Stimulated activated naive CD4-positive, alpha-beta T cell treated with Interleukin-2 at 50 U/mL for 16 hours (primary cell): ENCODE results near the gene NTSR2.
"Not testable (repeated sequence)": the region's sequence is repeated elsewhere in the genome, so short reads cannot be mapped to it uniquely, and the experiment has no call there.

ENCODE experiments used
- DNase-seq: peaks from one replicate; lab custom pipeline; 2025; lab: John Stamatoyannopoulos, UW

NTSR2 gene

DNA sequence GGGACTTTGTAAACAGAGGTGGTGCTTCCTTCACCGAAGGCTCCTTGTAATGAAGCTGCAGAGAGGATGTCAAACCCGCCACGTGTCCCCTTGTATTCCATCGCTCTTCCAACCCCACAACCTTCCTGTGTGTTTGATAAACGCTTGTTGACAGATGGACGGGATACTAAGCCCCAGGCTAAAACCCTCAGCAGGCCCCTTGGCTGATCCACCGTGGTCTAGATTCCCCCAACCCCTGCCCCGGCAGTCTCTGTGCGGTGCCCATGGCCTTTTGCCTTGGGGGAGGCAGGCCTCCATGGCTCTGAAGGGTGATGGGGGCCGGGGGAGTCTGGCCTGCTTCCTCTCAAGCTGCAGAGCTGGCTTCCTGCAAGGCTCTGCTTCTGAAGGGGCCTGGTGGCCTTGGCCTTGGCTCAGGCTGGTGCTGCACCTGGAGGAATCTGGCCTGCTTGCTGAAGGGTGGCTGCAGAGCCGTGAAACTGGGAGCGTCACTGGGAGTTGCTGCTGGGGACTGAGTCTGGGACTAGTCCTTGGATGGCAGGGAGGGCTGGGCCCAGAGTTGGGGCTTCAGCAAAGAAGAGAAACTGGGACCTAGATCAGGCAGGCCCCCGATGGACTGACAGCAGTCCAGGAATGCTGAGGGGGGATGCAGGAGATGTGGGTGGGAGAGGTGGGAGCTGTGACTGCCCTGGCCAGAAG is 9.6 kb upstream of the NTSR2 start:
- no peak for DNase-seq

GRCh38 chr2:11679016-11679415 is 9.0 kb upstream of the NTSR2 start:
- no peak for DNase-seq

- DNase-seq: no peak
Observed at GRCh38 chr2:11678306-11678960, 8.4 kb upstream of the NTSR2 start.

- DNase-seq: no peak
Observed at GRCh38 chr2:11677136-11678055, 7.4 kb upstream of the NTSR2 start.

GRCh38 chr2:11676640-11677039 is 6.6 kb upstream of the NTSR2 start:
- no peak for DNase-seq

DNA sequence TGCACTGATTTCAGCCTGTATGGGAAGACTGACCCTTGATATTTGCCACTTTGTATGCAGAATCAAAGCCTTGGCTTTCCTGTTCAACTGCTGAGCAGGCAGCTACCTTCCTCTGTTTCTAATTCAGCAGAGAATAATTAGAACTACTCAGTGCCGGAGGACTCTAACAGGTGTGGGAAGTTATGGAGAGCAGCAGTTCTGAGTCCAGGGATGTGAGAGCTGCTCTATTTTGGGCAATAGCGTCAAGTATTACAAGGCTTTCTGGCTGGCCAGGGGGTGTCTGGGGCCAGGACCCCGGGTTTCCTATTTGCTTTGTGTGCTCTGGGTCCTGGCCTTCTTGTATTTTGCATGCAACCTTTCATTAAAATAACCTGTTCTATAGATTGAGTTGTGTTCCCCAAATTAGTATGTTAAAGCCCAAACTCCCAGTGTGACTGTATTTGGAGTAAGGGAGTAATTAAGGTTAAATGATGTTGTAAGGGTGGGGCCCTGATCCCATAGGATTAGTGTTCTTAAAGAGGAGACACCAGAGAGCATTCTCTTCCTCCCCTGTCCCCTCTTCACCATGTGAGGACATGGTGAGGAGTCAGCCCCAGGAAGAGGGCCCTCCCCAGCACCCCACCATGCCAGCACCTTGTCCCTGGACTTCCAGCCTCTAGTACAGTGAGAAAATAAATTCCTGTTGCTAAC is 5.6 kb upstream of the NTSR2 start:
- no peak for DNase-seq

DNA sequence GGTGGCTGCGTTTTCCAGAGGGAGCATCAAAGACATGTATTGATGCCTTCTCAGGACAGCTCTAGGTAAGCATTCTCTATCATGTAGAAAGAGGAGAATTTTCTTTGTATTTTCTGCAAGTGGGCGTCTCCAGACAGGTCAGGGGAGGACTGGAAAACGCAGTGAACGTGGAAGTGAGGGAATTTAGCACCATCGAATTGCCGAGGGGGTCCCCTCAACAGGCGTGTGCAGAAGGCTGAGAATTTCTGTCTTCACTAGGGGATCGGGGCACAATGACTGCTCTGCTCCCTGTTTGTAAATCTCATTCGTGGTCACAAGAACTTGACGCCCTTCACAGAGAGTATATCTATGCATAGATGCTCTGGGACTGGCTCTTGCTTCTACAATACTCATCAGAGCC is 5.0 kb upstream of the NTSR2 start:
- no peak for DNase-seq

DNA sequence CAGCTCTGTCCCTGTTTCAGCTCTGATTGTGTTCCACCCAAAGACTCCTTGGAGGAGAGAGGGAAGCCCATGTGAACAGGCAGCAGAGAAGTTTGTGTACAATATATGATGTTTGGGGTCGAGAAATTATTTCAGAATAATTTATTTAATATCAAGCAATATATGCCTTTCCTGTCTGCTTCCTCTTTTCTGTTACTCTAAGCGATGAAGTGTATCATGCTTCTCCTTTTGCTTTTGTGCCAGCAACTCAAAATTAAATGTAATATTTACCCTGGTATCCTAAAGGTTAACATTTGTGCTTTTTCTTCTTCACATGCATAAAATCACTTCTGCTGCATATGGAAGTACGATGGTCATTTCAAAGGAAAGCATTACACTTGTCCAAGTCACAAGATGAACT is 2.4 kb upstream of the NTSR2 start:
- DNase-seq: no peak

GRCh38 chr2:11667866-11668637 is 1.9 kb downstream of the NTSR2 start:
- DNase-seq: no peak

DNA sequence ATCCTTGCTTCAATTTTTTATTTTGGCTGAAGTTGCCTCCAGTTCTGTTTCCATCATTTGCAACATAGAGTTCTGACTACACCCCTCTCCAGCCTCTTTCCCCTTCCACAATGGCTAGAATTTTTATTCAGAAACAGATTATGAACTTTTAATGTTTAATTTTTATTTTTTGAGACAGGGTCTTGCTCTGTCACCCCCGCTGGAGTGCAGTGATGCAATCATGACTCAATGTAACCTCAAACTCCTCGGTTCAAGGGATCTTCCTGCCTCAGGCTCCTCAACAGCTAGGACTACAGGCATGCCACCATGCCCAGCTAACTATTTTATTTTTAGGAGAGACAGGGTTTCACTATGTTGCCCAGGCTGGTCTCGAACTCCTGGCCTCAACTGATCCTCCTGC is 2.8 kb downstream of the NTSR2 start:
- DNase-seq: no peak

- no peak for DNase-seq
Observed at GRCh38 chr2:11665510-11666362, 4.3 kb downstream of the NTSR2 start.

- DNase-seq: no peak
Observed at GRCh38 chr2:11665028-11665427, 5.0 kb downstream of the NTSR2 start.

GRCh38 chr2:11663427-11663826 is 6.6 kb downstream of the NTSR2 start:
- DNase-seq: no peak

DNA sequence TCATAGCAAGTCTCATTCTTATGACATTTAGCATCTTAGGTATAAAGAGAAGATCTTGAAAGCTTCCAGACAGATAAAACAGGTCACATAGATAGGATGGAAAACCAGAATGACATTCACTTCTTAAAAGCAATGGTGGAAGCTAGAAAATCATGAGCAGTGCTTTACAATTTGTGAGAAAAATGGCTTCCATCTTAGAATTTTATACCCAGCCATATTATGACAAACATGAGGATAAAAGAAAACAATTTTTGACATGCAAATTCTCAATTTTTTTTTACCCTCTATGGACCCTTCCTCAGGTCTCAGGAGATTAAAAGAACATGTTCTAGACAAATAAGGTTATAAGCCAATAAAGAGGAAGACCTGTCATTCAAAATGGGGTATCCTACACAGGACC is 7.1 kb downstream of the NTSR2 start:
- DNase-seq: no peak

DNA sequence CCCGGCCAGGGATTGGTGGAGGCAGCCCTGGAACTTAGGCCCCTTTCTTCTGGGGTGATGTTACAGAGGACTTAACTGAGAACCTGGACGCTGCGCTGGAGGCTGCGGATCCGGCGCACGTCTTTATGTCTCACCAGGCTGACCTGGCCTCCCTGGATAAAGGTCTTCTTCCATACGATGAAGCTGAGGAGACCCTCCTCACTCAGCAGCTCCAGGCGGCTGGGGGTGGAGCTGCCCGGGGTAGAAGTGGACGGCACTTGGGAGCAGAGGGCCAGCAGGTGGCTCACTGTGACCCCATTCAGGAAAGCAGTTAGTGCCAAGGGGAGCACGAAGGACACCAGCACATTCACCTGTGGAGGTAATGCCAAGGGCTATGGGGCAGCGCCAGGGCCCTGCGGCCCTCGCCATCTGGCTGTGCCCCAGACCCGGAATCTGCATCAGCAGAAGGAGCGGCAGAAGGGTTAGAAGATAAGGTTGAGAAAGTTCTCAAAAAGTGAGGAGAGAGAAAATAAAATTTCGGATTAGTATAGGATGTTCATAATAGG is 8.0 kb downstream of the NTSR2 start:
- no peak for DNase-seq

DNA sequence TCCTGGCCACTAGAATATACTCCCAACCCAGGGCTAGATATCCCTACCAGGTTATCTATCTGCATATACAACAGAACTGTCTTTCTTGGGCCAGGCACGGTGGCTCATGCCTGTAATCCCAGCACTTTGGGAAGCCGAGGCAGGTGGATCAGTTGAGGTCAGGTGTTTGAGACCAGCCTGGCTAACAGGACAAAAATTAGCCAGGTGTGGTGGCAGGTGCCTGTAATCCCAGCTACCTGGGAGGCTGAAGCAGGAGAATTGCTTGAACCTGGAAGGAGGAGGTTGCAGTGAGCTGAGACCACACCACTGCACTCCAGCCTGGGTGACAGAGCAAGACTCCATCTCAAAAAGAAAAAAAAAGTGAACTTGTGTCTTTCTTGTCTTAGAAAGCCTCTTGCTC is 9.6 kb downstream of the NTSR2 start:
- not testable (repeated sequence) for DNase-seq

DNA sequence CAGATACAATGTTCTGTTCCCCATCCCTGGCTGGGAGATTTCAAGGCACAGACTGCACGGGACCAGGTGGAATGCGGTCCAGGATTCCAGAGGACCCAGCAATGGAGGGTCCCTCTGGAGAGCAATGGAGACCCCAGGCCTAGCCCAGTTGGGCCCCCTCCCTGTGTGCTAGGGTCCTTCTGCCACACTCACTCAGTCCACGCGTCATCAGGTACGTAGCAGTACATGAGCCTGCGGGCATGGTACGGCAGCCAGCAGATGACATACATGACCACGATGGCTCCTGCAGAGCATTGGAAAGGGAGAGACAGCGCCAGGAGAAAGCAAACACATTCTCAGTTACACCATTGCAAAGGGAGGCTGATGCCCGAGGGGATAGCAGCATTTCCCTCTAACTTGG is 10.1 kb downstream of the NTSR2 start:
- DNase-seq: no peak

DNA sequence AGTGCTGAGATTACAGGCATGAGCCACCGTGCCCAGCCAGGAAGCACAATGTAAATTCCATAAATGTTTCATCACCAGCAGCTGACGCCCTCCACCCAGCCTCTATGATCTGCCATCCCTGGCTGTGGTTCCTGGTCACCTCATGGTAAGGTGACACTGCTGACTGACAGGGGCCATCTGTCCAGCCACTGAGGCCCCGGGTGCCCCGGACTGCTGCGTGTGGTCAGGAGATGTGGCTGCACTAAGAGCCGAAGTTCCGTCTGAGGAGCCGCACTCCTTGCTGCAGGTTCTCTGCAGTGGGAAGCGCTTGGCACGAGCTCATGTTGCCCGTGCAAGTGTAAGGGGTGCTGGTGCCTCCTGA is 10.9 kb downstream of the NTSR2 start:
- DNase-seq: no peak

DNA sequence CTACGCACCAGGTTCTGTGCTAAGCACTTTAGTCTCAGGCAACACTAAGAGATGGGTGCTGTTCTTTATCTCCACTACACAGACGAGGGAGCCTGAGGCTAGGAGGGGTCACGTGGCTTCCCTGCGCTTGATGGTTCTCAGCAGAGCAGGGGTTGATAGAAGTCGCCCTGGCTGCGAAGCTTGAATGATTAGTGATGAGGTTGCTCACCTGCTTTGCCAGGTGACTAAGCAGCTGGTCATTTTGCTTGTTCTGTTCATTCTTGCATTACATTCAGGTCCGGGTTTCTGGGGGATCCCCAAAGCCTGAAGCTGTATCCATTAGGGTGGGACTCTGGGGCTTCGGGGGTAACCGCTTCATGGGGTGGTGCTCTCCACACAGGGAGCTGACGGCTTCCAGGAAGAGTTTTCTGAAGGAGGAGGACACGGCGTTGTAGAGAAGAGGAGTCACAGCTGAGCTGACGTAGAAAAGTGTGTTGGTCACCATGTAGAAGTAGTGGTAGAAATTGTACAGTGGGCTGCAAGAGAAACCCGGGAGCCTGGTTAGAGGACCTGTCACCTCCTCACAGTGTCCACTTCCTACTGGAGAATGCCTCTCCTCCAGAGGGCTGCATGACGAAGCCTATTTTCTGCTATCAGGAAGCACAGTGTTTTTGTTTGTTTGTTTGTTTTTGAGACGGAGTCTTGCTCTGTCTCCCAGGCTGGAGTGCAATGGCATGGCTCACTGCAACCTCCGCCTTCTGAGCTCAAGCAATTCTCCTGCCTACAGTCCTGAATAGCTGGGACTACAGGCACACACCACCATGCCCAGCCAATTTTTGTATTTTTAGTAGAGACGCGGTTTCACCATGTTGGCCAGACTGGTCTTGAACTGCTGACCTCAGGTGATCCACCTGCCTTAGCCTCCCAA is 11.5 kb downstream of the NTSR2 start:
- DNase-seq: no peak
